H9 (cell line): ENCODE results near the gene CDKL4. TPM values are rescaled to one million over a fixed set of nuclear protein-coding genes. Genes with fewer than 3 reads are reported as not detected.
A peak's percentile ranks its signal among the peaks of the same experiment; 100 is the strongest.

Experiments used
- DNase-seq: peaks from one replicate; pipeline ENCODE4 v3.0.0-alpha.2; 2017
- H2AFZ ChIP-seq: one replicate; pipeline ENCODE4 v1.6.1; 2013; ENCODE audit warnings: mild to moderate bottlenecking, low read length, control low read depth, moderate library complexity
- H2AK5ac ChIP-seq: 2 replicates; pipeline ENCODE4 v1.6.1; 2013; ENCODE audit warnings: low read length, control low read depth, mixed read lengths; ENCODE audit not compliant: insufficient read length
- H2BK120ac ChIP-seq: one replicate; pipeline ENCODE4 v1.6.1; 2013; ENCODE audit warnings: low read depth, mild to moderate bottlenecking, low read length, control low read depth, inconsistent platforms; ENCODE audit not compliant: poor library complexity, severe bottlenecking
- H2BK12ac ChIP-seq: 2 replicates; pipeline ENCODE4 v1.6.1; 2013; ENCODE audit warnings: low read length, control low read depth, mixed read lengths, low read depth; ENCODE audit not compliant: insufficient read length
- H2BK15ac ChIP-seq: 2 replicates; pipeline ENCODE4 v1.6.1; 2013; ENCODE audit warnings: low read depth, low read length, control low read depth
- H2BK20ac ChIP-seq: one replicate; pipeline ENCODE4 v1.6.1; 2013; ENCODE audit warnings: low read depth, mild to moderate bottlenecking, low read length, control low read depth, inconsistent platforms; ENCODE audit not compliant: poor library complexity, severe bottlenecking
- H2BK5ac ChIP-seq: 2 replicates; pipeline ENCODE4 v1.6.1; 2013; ENCODE audit warnings: low read length, control low read depth, mixed read lengths; ENCODE audit not compliant: insufficient read length
- H3K14ac ChIP-seq: 2 replicates; pipeline ENCODE4 v1.6.1; 2013; ENCODE audit warnings: low read length, control low read depth; ENCODE audit not compliant: insufficient read depth
- H3K18ac ChIP-seq: 2 replicates; pipeline ENCODE4 v1.6.1; 2013; ENCODE audit warnings: low read depth, mild to moderate bottlenecking, mixed read lengths, low read length, control low read depth; ENCODE audit not compliant: insufficient read length
- H3K23ac ChIP-seq: 2 replicates; pipeline ENCODE4 v1.6.1; 2013; ENCODE audit warnings: low read length, control low read depth, mixed read lengths, low read depth; ENCODE audit not compliant: insufficient read length
- H3K23me2 ChIP-seq: 2 replicates; pipeline ENCODE4 v1.6.1; 2013; ENCODE audit warnings: low read depth, mild to moderate bottlenecking, mixed read lengths, low read length, control low read depth; ENCODE audit not compliant: insufficient read length, poor library complexity, severe bottlenecking
- H3K27ac ChIP-seq: 2 replicates; pipeline ENCODE4 v1.5.1; 2013; ENCODE audit warnings: low read length, control low read depth, mixed read lengths, low read depth; ENCODE audit not compliant: insufficient read length
- H3K27me3 ChIP-seq: 2 replicates; pipeline ENCODE4 v1.6.1; 2013; ENCODE audit warnings: low read length, control low read depth, inconsistent platforms; ENCODE audit not compliant: insufficient read depth
- H3K4ac ChIP-seq: 2 replicates; pipeline ENCODE4 v1.6.1; 2013; ENCODE audit warnings: low read depth, mild to moderate bottlenecking, control low read depth, inconsistent platforms, low read length, moderate library complexity
- H3K4me1 ChIP-seq: 2 replicates; pipeline ENCODE4 v1.6.1; 2013; ENCODE audit warnings: low read length, control low read depth, inconsistent platforms; ENCODE audit not compliant: insufficient read depth
- H3K4me2 ChIP-seq: 2 replicates; pipeline ENCODE4 v1.6.1; 2013; ENCODE audit warnings: low read length, control low read depth, mixed read lengths; ENCODE audit not compliant: insufficient read length, insufficient read depth
- H3K56ac ChIP-seq: 2 replicates; pipeline ENCODE4 v1.6.1; 2013; ENCODE audit warnings: low read depth, mild to moderate bottlenecking, mixed read lengths, low read length, control low read depth; ENCODE audit not compliant: insufficient read length
- H3K79me1 ChIP-seq: 2 replicates; pipeline ENCODE4 v1.6.1; 2013; ENCODE audit warnings: low read depth, mild to moderate bottlenecking, moderate library complexity, low read length, control low read depth, inconsistent platforms; ENCODE audit not compliant: insufficient read depth, poor library complexity, severe bottlenecking
- H3K79me2 ChIP-seq: 2 replicates; pipeline ENCODE4 v1.6.1; 2013; ENCODE audit warnings: low read length, control low read depth, inconsistent platforms; ENCODE audit not compliant: insufficient read depth
- H3K9ac ChIP-seq: 2 replicates; pipeline ENCODE4 v1.6.1; 2013; ENCODE audit warnings: low read length, control low read depth, mixed read lengths; ENCODE audit not compliant: insufficient read length; ENCODE audit errors: extremely low read depth
- H3K9me3 ChIP-seq: one replicate; pipeline ENCODE4 v1.6.1; 2013; ENCODE audit warnings: low read depth, low read length, inconsistent platforms; ENCODE audit not compliant: control insufficient read depth
- H3T11ph ChIP-seq: one replicate; pipeline ENCODE4 v1.6.1; 2013; ENCODE audit warnings: mild to moderate bottlenecking, low read length, control low read depth, inconsistent platforms
- H4K20me1 ChIP-seq: one replicate; pipeline ENCODE4 v1.6.1; 2013; ENCODE audit not compliant: control insufficient read depth, insufficient read length, insufficient read depth
- H4K5ac ChIP-seq: 2 replicates; pipeline ENCODE4 v1.6.1; 2013; ENCODE audit warnings: low read depth, mild to moderate bottlenecking, mixed read lengths, low read length, control low read depth; ENCODE audit not compliant: insufficient read length
- H4K8ac ChIP-seq: replicated peaks from 2 replicates; pipeline ENCODE4 v1.6.1; 2013; ENCODE audit warnings: low read length, control low read depth, mixed read lengths, low read depth; ENCODE audit not compliant: insufficient read length
- H4K91ac ChIP-seq: 2 replicates; pipeline ENCODE4 v1.6.1; 2013; ENCODE audit warnings: low read depth, mild to moderate bottlenecking, moderate library complexity, mixed read lengths, low read length, control low read depth; ENCODE audit not compliant: insufficient read length
- H3K27ac Mint-ChIP-seq, 3 experiments: 2 replicates in 2 of 3; 3 replicates in 1 of 3; pipeline ENCODE4 v1.8.0; 2020 to 2021; ENCODE audit warnings: mixed read lengths in 3 of 3, mild to moderate bottlenecking in 1 of 3, moderate library complexity in 1 of 3
- H3K27me3 Mint-ChIP-seq: 2 replicates; pipeline ENCODE4 v1.8.0; 2021; ENCODE audit warnings: low read depth, mild to moderate bottlenecking, moderate library complexity, mixed read lengths
- H3K36me3 Mint-ChIP-seq, 3 experiments: 2 replicates in 2 of 3; 3 replicates in 1 of 3; pipeline ENCODE4 v1.8.0; 2020 to 2021; ENCODE audit warnings: low read depth in 3 of 3, mixed read lengths in 3 of 3; ENCODE audit not compliant: insufficient read depth in 1 of 3
- H3K4me1 Mint-ChIP-seq, 2 experiments: 2 replicates each; pipeline ENCODE4 v1.8.0; 2020; ENCODE audit warnings: mixed read lengths in 2 of 2
- H3K4me3 Mint-ChIP-seq, 2 experiments: 2 replicates in 1 of 2; 3 replicates in 1 of 2; pipeline ENCODE4 v1.8.0; 2020 to 2021; ENCODE audit warnings: mild to moderate bottlenecking in 2 of 2, mixed read lengths in 2 of 2, moderate library complexity in 1 of 2
- H3K9me3 Mint-ChIP-seq, 2 experiments: 2 replicates in 1 of 2; 3 replicates in 1 of 2; pipeline ENCODE4 v1.8.0; 2020; ENCODE audit warnings: mild to moderate bottlenecking in 2 of 2, mixed read lengths in 2 of 2, moderate library complexity in 1 of 2
- WGBS: extraction: QIAGEN DNeasy Blood & Tissue Kit; methylation state at CpG from one replicate; pipeline ENCODE4 v1.1.7; 2013; ENCODE audit warnings: missing lambda C conversion rate, low lambda C conversion rate, mixed read lengths; ENCODE audit not compliant: insufficient read length; ENCODE audit errors: extremely low coverage; 5-methylcytosine and 5-hydroxymethylcytosine counted together
- total RNA-seq: library from RNA; stranded (reverse); gene quantifications from 2 replicates; pipeline ENCODE4 v1.2.1, GENCODE V29; 2021
- TF ChIP-seq, protein P1 (sequence below): fragments of 200-600 bp; sonication (generic); conservative IDR thresholded peaks from 3 replicates; pipeline ENCODE4 v1.8.0; 2021; ENCODE audit warnings: antibody characterized with exemption, mild to moderate bottlenecking

The CDKL4 gene
- total RNA-seq, 1 experiment from 2014 or later = not detected

DNA sequence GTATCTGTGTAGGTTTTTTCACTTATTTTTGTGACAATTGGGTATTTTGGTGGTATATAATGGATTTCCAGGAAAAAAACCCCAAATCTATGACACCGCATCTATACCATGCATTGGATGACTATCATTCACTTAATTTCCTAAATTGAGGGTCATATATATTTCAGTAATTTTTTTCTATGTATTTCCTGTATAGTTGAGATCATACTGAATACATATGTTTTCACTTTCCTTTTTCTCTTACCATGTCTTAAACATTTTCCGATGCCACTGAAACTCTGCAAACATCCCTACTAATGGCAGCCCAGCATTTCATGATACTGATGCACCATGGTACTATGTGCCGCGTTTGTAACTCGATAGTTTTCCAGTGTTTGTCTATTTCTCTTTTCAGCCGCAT, 40.4 kb downstream of the CDKL4 start:
- Mint-ChIP-seq H3K9me3 (peaks cover 11 to 15% of the 10 kb centered on the region in 2 experiments), H3K27ac (peak overlapping the region in 1 of 3 experiments; percentile 22; a peak in 3 of 7 replicates), H3K27me3 (no peaks in the 10 kb centered on the region), H3K36me3 (peaks cover 4 to 18% (median 13%) of the 10 kb centered on the region in 3 experiments; a peak in 6 of 7 replicates), H3K4me3 (no peak overlapping the region), H3K4me1 (peaks cover 22 to 24% of the 10 kb centered on the region in 2 experiments)
- Histone ChIP-seq H4K91ac (no peak overlapping the region), H3K4me1 (peaks cover 4% of the 10 kb centered on the region; the same call in 1 of the 2 replicates), H3K79me1 (no peaks in the 10 kb centered on the region), H2AK5ac (no peak overlapping the region), H4K5ac (no peak overlapping the region), H2BK5ac (no peak overlapping the region), H3K56ac (no peak overlapping the region), H3K9ac (no peak overlapping the region), H3K14ac (no peak overlapping the region), H3K27me3 (no peaks in the 10 kb centered on the region), H3K4ac (no peak overlapping the region), H3K9me3 (no peaks in the 10 kb centered on the region), H2BK15ac (no peak overlapping the region), H2BK20ac (no peak overlapping the region), H2BK12ac (no peak overlapping the region), H3K27ac (no peak overlapping the region), H4K8ac (no peak overlapping the region), H2BK120ac (no peak overlapping the region), H3K79me2 (no peaks in the 10 kb centered on the region), H3K23me2 (no peaks in the 10 kb centered on the region), H3K23ac (no peak overlapping the region), H2AFZ (no peak overlapping the region), H3K4me2 (no peak overlapping the region), H4K20me1 (no peaks in the 10 kb centered on the region), H3T11ph (no peak overlapping the region), H3K18ac (no peak overlapping the region)
- no CpG with 5 or more reads among the region's 6 CpGs for WGBS
- TF ChIP-seq, protein P1, sequence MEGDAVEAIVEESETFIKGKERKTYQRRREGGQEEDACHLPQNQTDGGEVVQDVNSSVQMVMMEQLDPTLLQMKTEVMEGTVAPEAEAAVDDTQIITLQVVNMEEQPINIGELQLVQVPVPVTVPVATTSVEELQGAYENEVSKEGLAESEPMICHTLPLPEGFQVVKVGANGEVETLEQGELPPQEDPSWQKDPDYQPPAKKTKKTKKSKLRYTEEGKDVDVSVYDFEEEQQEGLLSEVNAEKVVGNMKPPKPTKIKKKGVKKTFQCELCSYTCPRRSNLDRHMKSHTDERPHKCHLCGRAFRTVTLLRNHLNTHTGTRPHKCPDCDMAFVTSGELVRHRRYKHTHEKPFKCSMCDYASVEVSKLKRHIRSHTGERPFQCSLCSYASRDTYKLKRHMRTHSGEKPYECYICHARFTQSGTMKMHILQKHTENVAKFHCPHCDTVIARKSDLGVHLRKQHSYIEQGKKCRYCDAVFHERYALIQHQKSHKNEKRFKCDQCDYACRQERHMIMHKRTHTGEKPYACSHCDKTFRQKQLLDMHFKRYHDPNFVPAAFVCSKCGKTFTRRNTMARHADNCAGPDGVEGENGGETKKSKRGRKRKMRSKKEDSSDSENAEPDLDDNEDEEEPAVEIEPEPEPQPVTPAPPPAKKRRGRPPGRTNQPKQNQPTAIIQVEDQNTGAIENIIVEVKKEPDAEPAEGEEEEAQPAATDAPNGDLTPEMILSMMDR = no peak
- no peak for DNase-seq
